HepG2 (cell line): ENCODE data around the gene NEU4. TPM values are rescaled to one million over a fixed set of nuclear protein-coding genes. Genes with fewer than 3 reads are reported as not detected.

ENCODE experiments used
- BORCS8-MEF2B ChIP-seq: sonication (generic); formaldehyde crosslinking; IDR thresholded peaks from 2 replicates; pipeline ENCODE4 v1.8.0; 2022; ENCODE audit warnings: mild to moderate bottlenecking, missing genetic modification reagents
- CTCF ChIP-seq: sonication (generic); formaldehyde crosslinking; IDR thresholded peaks from 2 replicates; pipeline ENCODE4 v1.5.0; 2020; ENCODE audit warnings: mild to moderate bottlenecking, missing genetic modification reagents, moderate library complexity
- FOXK2 ChIP-seq: fragments of 450-650 bp; IDR thresholded peaks from 2 replicates; pipeline ENCODE4 v1.6.1; 2016
- HMGXB3 ChIP-seq: sonication (generic); formaldehyde crosslinking; IDR thresholded peaks from 2 replicates; pipeline ENCODE4 v1.4.0; 2020; ENCODE audit warnings: missing genetic modification reagents, borderline replicate concordance
- HNF1B ChIP-seq: sonication (generic); formaldehyde crosslinking; IDR thresholded peaks from 2 replicates; pipeline ENCODE4 v1.5.1; 2020; ENCODE audit warnings: mild to moderate bottlenecking, moderate library complexity, missing genetic modification reagents
- MAF1 ChIP-seq: sonication (generic); formaldehyde crosslinking; IDR thresholded peaks from 2 replicates; pipeline ENCODE4 v1.5.0; 2020; ENCODE audit warnings: missing genetic modification reagents, borderline replicate concordance
- MBNL3 ChIP-seq: fragments of 250-450 bp; sonication (Bioruptor Pico); conservative IDR thresholded peaks from 2 replicates; pipeline ENCODE4 v1.8.0; 2022; ENCODE audit warnings: mild to moderate bottlenecking, inconsistent platforms
- NR1H2 ChIP-seq: sonication (generic); formaldehyde crosslinking; IDR thresholded peaks from 2 replicates; pipeline ENCODE4 v1.8.1; 2022; ENCODE audit warnings: low read depth, missing genetic modification reagents, borderline replicate concordance
- RFXANK ChIP-seq: IDR thresholded peaks from 2 replicates; pipeline ENCODE4 v1.6.1; 2016
- SIN3B ChIP-seq: fragments of 150-350 bp; IDR thresholded peaks from 2 replicates; pipeline ENCODE4 v1.6.1; 2014; ENCODE audit warnings: low read length
- SP4 ChIP-seq: sonication (generic); formaldehyde crosslinking; IDR thresholded peaks from 2 replicates; pipeline ENCODE4 v1.8.1; 2023; ENCODE audit warnings: mild to moderate bottlenecking, missing genetic modification reagents
- TBP ChIP-seq: sonication (generic); formaldehyde crosslinking; IDR thresholded peaks from 2 replicates; pipeline ENCODE4 v1.5.0; 2020; ENCODE audit warnings: missing genetic modification reagents
- ZC3H13 ChIP-seq: sonication (generic); formaldehyde crosslinking; IDR thresholded peaks from 2 replicates; pipeline ENCODE4 v1.8.1; 2023; ENCODE audit warnings: mild to moderate bottlenecking, missing genetic modification reagents, moderate library complexity
- ZNF260 ChIP-seq: sonication (generic); formaldehyde crosslinking; IDR thresholded peaks from 2 replicates; pipeline ENCODE4 v1.4.0; 2020; ENCODE audit warnings: missing genetic modification reagents, low read depth, mild to moderate bottlenecking, borderline replicate concordance
- ZNF496 ChIP-seq: sonication (generic); formaldehyde crosslinking; IDR thresholded peaks from 2 replicates; pipeline ENCODE4 v1.8.1; 2023; ENCODE audit warnings: mild to moderate bottlenecking, moderate library complexity, missing genetic modification reagents; ENCODE audit not compliant: insufficient replicate concordance
- ZNF550 ChIP-seq: sonication (generic); formaldehyde crosslinking; IDR thresholded peaks from 2 replicates; pipeline ENCODE4 v1.4.0; 2020; ENCODE audit warnings: mild to moderate bottlenecking, missing genetic modification reagents, borderline replicate concordance
- ZNF674 ChIP-seq: sonication (generic); formaldehyde crosslinking; IDR thresholded peaks from 2 replicates; pipeline ENCODE4 v1.5.0; 2020; ENCODE audit warnings: low read depth, mild to moderate bottlenecking, missing genetic modification reagents
- ZNF709 ChIP-seq: sonication (generic); formaldehyde crosslinking; IDR thresholded peaks from 2 replicates; pipeline ENCODE4 v1.5.0; 2020; ENCODE audit warnings: mild to moderate bottlenecking, missing genetic modification reagents
- ZNF710 ChIP-seq: sonication (generic); formaldehyde crosslinking; IDR thresholded peaks from 2 replicates; pipeline ENCODE4 v1.5.0; 2020; ENCODE audit warnings: mild to moderate bottlenecking, missing genetic modification reagents, borderline replicate concordance
- polyA plus RNA-seq, 8 experiments: library from polyadenylated mRNA; depleted of rRNA in 3 of 8; stranded (reverse) in 7 of 8; unstranded in 1 of 8; fragments of >200 nt; fragmentation: Illumina TruSeq in 4 of 8; extraction: Trizol in 4 of 8; gene quantifications; 2 replicates each; pipeline versions ENCODE4 v1.2.1 to v1.2.3, GENCODE V29; 2011 to 2016; ENCODE audit warnings: low read depth in 4 of 8, missing spikeins in 1 of 8, mixed read lengths in 1 of 8; ENCODE audit not compliant: insufficient read depth in 1 of 8
- total RNA-seq, 5 experiments: library from RNA; depleted of rRNA; stranded (reverse); fragments of >200 nt; fragmentation: Illumina TruSeq; extraction: Trizol; gene quantifications; 2 replicates each; pipeline ENCODE4 v1.2.3, GENCODE V29; 2016; ENCODE audit warnings: low read depth in 1 of 5

The NEU4 gene
- total and polyA plus RNA-seq, 2 of the 13 experiments (the other 11 are each of a cell fraction or from before 2014, with no cell fraction given) = 53.5 to 107 TPM

GRCh38 chr2:241773511-241774418, 35.2 kb upstream of the NEU4 start (continued):
- TF ChIP-seq HNF1B (CRISPR knock-in tag) = peak; percentile 85
- no peak for TF ChIP-seq ZNF674
- no peak for TF ChIP-seq ZNF550 (CRISPR knock-in tag)
- TF ChIP-seq ZNF496 = no peak
- TF ChIP-seq ZC3H13 = peak; percentile 98
- no peak for TF ChIP-seq FOXK2
- peak; percentile 12; the same call in 1 of the 2 replicates for TF ChIP-seq MAF1 (CRISPR knock-in tag)
- no peak for TF ChIP-seq ZNF260
- TF ChIP-seq BORCS8-MEF2B = no peak; the same call in 1 of the 2 replicates
- TF ChIP-seq RFXANK (CRISPR knock-in tag) = no peak
- TF ChIP-seq SP4 (CRISPR knock-in tag) = peak; percentile 68; the same call in 1 of the 2 replicates
- TF ChIP-seq HMGXB3 (CRISPR knock-in tag) = peak; percentile 2; the same call in 1 of the 2 replicates
- no peak for TF ChIP-seq SIN3B
- no peak for TF ChIP-seq MBNL3
- no peak; the same call in 1 of the 2 replicates for TF ChIP-seq CTCF (CRISPR knock-in tag)
- TF ChIP-seq TBP (CRISPR knock-in tag) = no peak
- TF ChIP-seq NR1H2 = peak; percentile 55; the same call in 1 of the 2 replicates
- peak; percentile 63; the same call in 1 of the 2 replicates for TF ChIP-seq ZNF710 (CRISPR knock-in tag)
- TF ChIP-seq ZNF709 (CRISPR knock-in tag) = no peak
